ENCODE data around the gene SPA17.

- TF ChIP-seq POLR2A (IDR thresholded peaks at IDR 0.05): no peak
- TF ChIP-seq, protein P1, sequence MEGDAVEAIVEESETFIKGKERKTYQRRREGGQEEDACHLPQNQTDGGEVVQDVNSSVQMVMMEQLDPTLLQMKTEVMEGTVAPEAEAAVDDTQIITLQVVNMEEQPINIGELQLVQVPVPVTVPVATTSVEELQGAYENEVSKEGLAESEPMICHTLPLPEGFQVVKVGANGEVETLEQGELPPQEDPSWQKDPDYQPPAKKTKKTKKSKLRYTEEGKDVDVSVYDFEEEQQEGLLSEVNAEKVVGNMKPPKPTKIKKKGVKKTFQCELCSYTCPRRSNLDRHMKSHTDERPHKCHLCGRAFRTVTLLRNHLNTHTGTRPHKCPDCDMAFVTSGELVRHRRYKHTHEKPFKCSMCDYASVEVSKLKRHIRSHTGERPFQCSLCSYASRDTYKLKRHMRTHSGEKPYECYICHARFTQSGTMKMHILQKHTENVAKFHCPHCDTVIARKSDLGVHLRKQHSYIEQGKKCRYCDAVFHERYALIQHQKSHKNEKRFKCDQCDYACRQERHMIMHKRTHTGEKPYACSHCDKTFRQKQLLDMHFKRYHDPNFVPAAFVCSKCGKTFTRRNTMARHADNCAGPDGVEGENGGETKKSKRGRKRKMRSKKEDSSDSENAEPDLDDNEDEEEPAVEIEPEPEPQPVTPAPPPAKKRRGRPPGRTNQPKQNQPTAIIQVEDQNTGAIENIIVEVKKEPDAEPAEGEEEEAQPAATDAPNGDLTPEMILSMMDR (IDR thresholded peaks at IDR 0.05 in 4 of 5, conservative IDR thresholded peaks at IDR 0.05 in 1 of 5): no peak
Observed at GRCh38 chr11:124716591-124716990, 42.9 kb downstream of the SPA17 start.

Measured in gastrocnemius medialis (tissue), 4 donors.